GM23338 (cell line): ENCODE measurements around the gene VIPR1. TPM values are rescaled to one million over a fixed set of nuclear protein-coding genes. Genes with fewer than 3 reads are reported as not detected.

Experiments
- ATAC-seq: fragments of 200-7000 bp; cut with Tn5 transposase; 3 replicates; pipeline ENCODE4 v1.9.1; 2020
- DNase-seq: peaks from one replicate; pipeline ENCODE4 v3.0.0-alpha.2; 2015; ENCODE audit warnings: low spot score
- H2AFZ ChIP-seq: fragments of 200-600 bp; sonication (generic); 2 replicates; pipeline ENCODE4 v1.8.0; 2016; ENCODE audit warnings: antibody characterized with exemption, mild to moderate bottlenecking, moderate library complexity
- H3F3A ChIP-seq: fragments of 200-600 bp; sonication (generic); replicated peaks from 2 replicates; pipeline ENCODE4 v1.8.0; 2017; ENCODE audit warnings: antibody characterized with exemption, mixed run types, low read depth
- H3K27ac ChIP-seq: fragments of 200-600 bp; sonication (generic); 2 replicates; pipeline ENCODE4 v1.6.1; 2016; ENCODE audit warnings: low read depth
- H3K27me3 ChIP-seq: fragments of 200-600 bp; sonication (generic); 2 replicates; pipeline ENCODE4 v1.8.0; 2016; ENCODE audit warnings: mild to moderate bottlenecking, mixed run types, moderate library complexity; ENCODE audit not compliant: insufficient read depth
- H3K36me3 ChIP-seq: fragments of 200-600 bp; sonication (generic); 2 replicates; pipeline ENCODE4 v1.8.0; 2016; ENCODE audit warnings: mild to moderate bottlenecking; ENCODE audit not compliant: insufficient read depth
- H3K4me1 ChIP-seq: fragments of 200-600 bp; sonication (generic); 2 replicates; pipeline ENCODE4 v1.8.0; 2016; ENCODE audit warnings: mild to moderate bottlenecking, moderate library complexity; ENCODE audit not compliant: insufficient read depth
- H3K4me2 ChIP-seq: fragments of 200-600 bp; sonication (generic); 2 replicates; pipeline ENCODE4 v1.7.1; 2017; ENCODE audit warnings: mixed run types
- H3K4me3 ChIP-seq: fragments of 200-600 bp; sonication (generic); 2 replicates; pipeline ENCODE4 v1.6.1; 2016; ENCODE audit warnings: mixed run types
- H3K79me2 ChIP-seq: fragments of 200-600 bp; sonication (generic); replicated peaks from 2 replicates; pipeline ENCODE4 v1.8.0; 2017; ENCODE audit warnings: mild to moderate bottlenecking; ENCODE audit not compliant: insufficient read depth
- H3K9me2 ChIP-seq: fragments of 200-600 bp; sonication (generic); 2 replicates; pipeline ENCODE4 v1.8.0; 2017; ENCODE audit not compliant: insufficient read depth
- H4K20me1 ChIP-seq: fragments of 200-600 bp; sonication (generic); replicated peaks from 2 replicates; pipeline ENCODE4 v1.8.0; 2017; ENCODE audit warnings: mild to moderate bottlenecking; ENCODE audit not compliant: insufficient read depth
- H3K27ac Mint-ChIP-seq: 2 replicates; pipeline ENCODE4 v1.8.0; 2020; ENCODE audit warnings: inconsistent platforms, mild to moderate bottlenecking, moderate library complexity, mixed read lengths
- H3K27me3 Mint-ChIP-seq: 3 replicates; pipeline ENCODE4 v1.8.0; 2022; ENCODE audit warnings: low read depth, mild to moderate bottlenecking, moderate library complexity, mixed read lengths, inconsistent platforms; ENCODE audit not compliant: insufficient read depth, poor library complexity
- H3K36me3 Mint-ChIP-seq: 3 replicates; pipeline ENCODE4 v1.8.0; 2021; ENCODE audit warnings: low read depth, mild to moderate bottlenecking, inconsistent platforms, moderate library complexity, mixed read lengths
- H3K4me1 Mint-ChIP-seq: 3 replicates; pipeline ENCODE4 v1.8.0; 2020; ENCODE audit warnings: mild to moderate bottlenecking, inconsistent platforms, mixed read lengths
- H3K4me3 Mint-ChIP-seq: 3 replicates; pipeline ENCODE4 v1.8.0; 2021; ENCODE audit warnings: moderate library complexity, mild to moderate bottlenecking, inconsistent platforms, mixed read lengths
- H3K9me3 Mint-ChIP-seq: 3 replicates; pipeline ENCODE4 v1.8.0; 2020; ENCODE audit warnings: moderate library complexity, mild to moderate bottlenecking, inconsistent platforms, mixed read lengths
- CREB1 ChIP-seq: fragments of 250-450 bp; sonication (Bioruptor Pico); IDR thresholded peaks from 2 replicates; pipeline ENCODE4 v1.5.0; 2020; ENCODE audit warnings: low read depth, mild to moderate bottlenecking, moderate library complexity
- CTCF ChIP-seq, 2 experiments: fragments of 200-600 bp in 1 of 2; sonication (generic) in 1 of 2; conservative IDR thresholded peaks; 2 replicates each; pipeline versions ENCODE4 v1.5.1 to v1.6.1; 2016 to 2017; ENCODE audit warnings: antibody characterized with exemption in 2 of 2, low read depth in 2 of 2, mild to moderate bottlenecking in 2 of 2, moderate library complexity in 1 of 2
- EZH2 ChIP-seq: fragments of 200-600 bp; sonication (generic); IDR thresholded peaks from one replicate; pipeline ENCODE4 v1.8.0; 2017; ENCODE audit warnings: antibody characterized with exemption, mild to moderate bottlenecking, low read depth; ENCODE audit not compliant: unreplicated experiment
- EZH2phosphoT487 ChIP-seq: fragments of 200-600 bp; sonication (generic); IDR thresholded peaks from one replicate; pipeline ENCODE4 v1.8.1; 2018; ENCODE audit warnings: antibody characterized with exemption; ENCODE audit not compliant: unreplicated experiment
- JUNB ChIP-seq: IDR thresholded peaks from one replicate; pipeline ENCODE4 v1.6.1; 2016; ENCODE audit warnings: antibody characterized with exemption; ENCODE audit not compliant: unreplicated experiment
- NANOG ChIP-seq: IDR thresholded peaks from 2 replicates; pipeline ENCODE4 v1.6.1; 2016; ENCODE audit warnings: antibody characterized with exemption, borderline replicate concordance
- POLR2AphosphoS5 ChIP-seq: IDR thresholded peaks from 2 replicates; pipeline ENCODE4 v1.6.1; 2016; ENCODE audit warnings: antibody characterized with exemption, low read depth
- REST ChIP-seq: IDR thresholded peaks from one replicate; pipeline ENCODE4 v1.6.1; 2018; ENCODE audit warnings: antibody characterized with exemption; ENCODE audit not compliant: unreplicated experiment
- STAT1 ChIP-seq: IDR thresholded peaks from one replicate; pipeline ENCODE4 v1.6.1; 2016; ENCODE audit warnings: antibody characterized with exemption; ENCODE audit not compliant: unreplicated experiment
- ZNF114 ChIP-seq: fragments of 250-450 bp; sonication (Bioruptor Pico); IDR thresholded peaks from 2 replicates; pipeline ENCODE4 v1.5.0; 2020; ENCODE audit warnings: mild to moderate bottlenecking, moderate library complexity
- ZNF331 ChIP-seq: fragments of 250-450 bp; sonication (Bioruptor Pico); IDR thresholded peaks from 2 replicates; pipeline ENCODE4 v1.5.0; 2020; ENCODE audit warnings: low read depth, mild to moderate bottlenecking, moderate library complexity
- ZNF462 ChIP-seq: fragments of 250-450 bp; sonication (Bioruptor Pico); IDR thresholded peaks from 2 replicates; pipeline ENCODE4 v1.5.0; 2020; ENCODE audit warnings: mild to moderate bottlenecking, moderate library complexity
- polyA plus RNA-seq: library from polyadenylated mRNA; unstranded; fragments of >200 nt; fragmentation: Nextera tagmentation; extraction: Ambion mirVana; gene quantifications from 2 replicates; pipeline ENCODE4 v1.2.1, GENCODE V29; 2016
- total RNA-seq: library from RNA; depleted of rRNA; stranded (reverse); fragments of >200 nt; shearing (Covaris generic); gene quantifications from 2 replicates; pipeline ENCODE4 v1.2.3, GENCODE V29; 2014

The VIPR1 gene
- total and polyA plus RNA-seq, 2 experiments from 2014 or later, result 6.3 to 19.3 TPM

- H3F3A ChIP-seq, result 0 out of 2 replicates have a peak, but pooled peaks cover 3% of the 10 kb centered on the region
- ATAC-seq (no peak), DNase-seq (no peak)
- Mint-ChIP-seq H3K27ac (peak overlapping the region; percentile 23; the same call in 1 of the 2 replicates), H3K36me3 (peaks cover 7% of the 10 kb centered on the region), H3K9me3 (no peaks in the 10 kb centered on the region; the same call in 2 of the 3 replicates), H3K4me1 (peaks cover 11% of the 10 kb centered on the region; the same call in 2 of the 3 replicates), H3K4me3 (no peak overlapping the region), H3K27me3 (peaks cover 4% of the 10 kb centered on the region)
- no peak for TF ChIP-seq ZNF114 (CRISPR knock-in tag)
- no peak for TF ChIP-seq EZH2phosphoT487
- no peak for TF ChIP-seq CTCF (conservative IDR thresholded peaks at IDR 0.05; ENCODE audit: low read depth in 2 of 2)
- no peak for TF ChIP-seq STAT1
- TF ChIP-seq REST, result no peak
- no peak for TF ChIP-seq POLR2AphosphoS5
- TF ChIP-seq ZNF331 (CRISPR knock-in tag), result no peak
- TF ChIP-seq JUNB, result no peak
- TF ChIP-seq CREB1 (CRISPR knock-in tag), result no peak
- TF ChIP-seq EZH2, result no peak
- no peak for TF ChIP-seq NANOG
- TF ChIP-seq ZNF462 (CRISPR knock-in tag), result no peak
- H3K27ac ChIP-seq, result no peak overlapping the region
- no peak overlapping the region for H3K4me3 ChIP-seq
- H3K79me2 ChIP-seq, result no peaks in the 10 kb centered on the region
- 0 out of 2 replicates have a peak, but pooled peaks cover 3% of the 10 kb centered on the region for H3K36me3 ChIP-seq
- H3K27me3 ChIP-seq, result no peaks in the 10 kb centered on the region
- H3K4me2 ChIP-seq, result no peak overlapping the region
- H3K9me2 ChIP-seq, result no peaks in the 10 kb centered on the region
- H4K20me1 ChIP-seq, result no peaks in the 10 kb centered on the region; the same call in 1 of the 2 replicates
- H3K4me1 ChIP-seq, result no peaks in the 10 kb centered on the region
- H2AFZ ChIP-seq, result no peak overlapping the region
Observed at GRCh38 chr3:42546691-42547213, 44.3 kb downstream of the VIPR1 start.
